Measurements from ENCODE around the gene C16orf78.

Gene C16orf78

DNA sequence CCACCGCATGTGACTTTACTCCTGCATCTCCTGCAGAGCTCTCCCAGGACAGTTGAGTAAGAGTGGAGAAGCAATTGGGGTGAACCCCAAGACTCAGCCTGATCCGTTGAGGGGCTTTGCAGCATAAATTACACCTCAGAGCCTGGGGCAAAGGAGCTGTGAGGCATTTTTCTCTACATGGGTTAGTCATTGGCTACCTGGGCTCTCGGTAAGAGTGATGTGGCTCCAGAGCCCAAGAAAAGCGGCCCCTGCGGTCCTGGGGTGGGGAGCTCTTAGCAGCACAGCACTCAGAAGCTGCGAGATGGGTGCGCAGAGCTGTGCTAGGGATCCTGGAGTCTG lies 40.4 kb upstream of the C16orf78 start:
- TF ChIP-seq, protein P1, sequence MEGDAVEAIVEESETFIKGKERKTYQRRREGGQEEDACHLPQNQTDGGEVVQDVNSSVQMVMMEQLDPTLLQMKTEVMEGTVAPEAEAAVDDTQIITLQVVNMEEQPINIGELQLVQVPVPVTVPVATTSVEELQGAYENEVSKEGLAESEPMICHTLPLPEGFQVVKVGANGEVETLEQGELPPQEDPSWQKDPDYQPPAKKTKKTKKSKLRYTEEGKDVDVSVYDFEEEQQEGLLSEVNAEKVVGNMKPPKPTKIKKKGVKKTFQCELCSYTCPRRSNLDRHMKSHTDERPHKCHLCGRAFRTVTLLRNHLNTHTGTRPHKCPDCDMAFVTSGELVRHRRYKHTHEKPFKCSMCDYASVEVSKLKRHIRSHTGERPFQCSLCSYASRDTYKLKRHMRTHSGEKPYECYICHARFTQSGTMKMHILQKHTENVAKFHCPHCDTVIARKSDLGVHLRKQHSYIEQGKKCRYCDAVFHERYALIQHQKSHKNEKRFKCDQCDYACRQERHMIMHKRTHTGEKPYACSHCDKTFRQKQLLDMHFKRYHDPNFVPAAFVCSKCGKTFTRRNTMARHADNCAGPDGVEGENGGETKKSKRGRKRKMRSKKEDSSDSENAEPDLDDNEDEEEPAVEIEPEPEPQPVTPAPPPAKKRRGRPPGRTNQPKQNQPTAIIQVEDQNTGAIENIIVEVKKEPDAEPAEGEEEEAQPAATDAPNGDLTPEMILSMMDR (IDR thresholded peaks at IDR 0.05; ENCODE audit: control insufficient read depth, insufficient read depth, low read depth, low read length, missing control alignments): no peak
- H3K4me3 ChIP-seq (ENCODE audit: control insufficient read depth, low read depth, low read length): no peak overlapping the region
- no peak for DNase-seq (ENCODE audit: low read depth)

DNA sequence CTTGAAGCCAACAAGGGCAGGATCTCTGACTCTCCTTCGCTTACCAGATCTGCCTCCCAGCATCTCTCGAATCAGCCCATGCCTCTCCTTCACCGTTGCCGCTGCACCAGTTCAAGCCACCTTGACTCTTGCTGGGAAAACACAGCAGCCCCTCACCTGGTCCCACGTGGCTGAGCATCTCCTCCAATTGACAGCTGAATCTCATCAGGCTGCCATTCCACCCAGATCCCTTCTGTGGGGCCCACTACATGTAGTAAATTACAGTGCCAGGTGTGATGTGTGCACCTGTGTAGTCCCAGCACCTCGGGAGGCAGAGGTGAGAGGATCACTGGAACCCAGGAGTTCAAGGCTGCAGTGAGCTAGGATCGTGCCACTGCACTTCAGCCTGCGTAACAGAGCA lies 37.8 kb upstream of the C16orf78 start:
- no peak for DNase-seq (ENCODE audit: low read depth)
- no peak overlapping the region for H3K4me3 ChIP-seq (ENCODE audit: control insufficient read depth, low read depth, low read length)
- TF ChIP-seq, protein P1 (IDR thresholded peaks at IDR 0.05; ENCODE audit: control insufficient read depth, insufficient read depth, low read depth, low read length, missing control alignments): no peak

DNA sequence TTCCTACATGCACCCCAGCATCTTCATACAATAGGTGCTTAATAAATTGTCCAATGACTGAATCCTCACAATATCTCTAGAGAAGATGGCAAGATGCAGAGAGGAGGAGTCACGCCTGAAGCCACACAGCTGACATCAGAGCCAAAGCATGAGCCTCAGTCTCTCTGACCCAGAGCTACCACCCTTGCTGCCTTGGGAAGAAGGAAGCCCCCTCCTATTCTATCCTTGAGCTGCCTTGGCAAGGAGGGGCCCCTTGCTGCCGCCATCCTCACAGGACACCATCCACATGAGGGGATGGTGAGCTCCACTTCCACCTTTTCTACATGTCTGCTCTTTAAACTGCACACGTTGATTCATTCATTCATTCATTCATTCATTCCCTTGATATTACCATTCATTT lies 37.0 kb upstream of the C16orf78 start:
- TF ChIP-seq, protein P1 (IDR thresholded peaks at IDR 0.05; ENCODE audit: control insufficient read depth, insufficient read depth, low read depth, low read length, missing control alignments): no peak
- no peak for DNase-seq (ENCODE audit: low read depth)

DNA sequence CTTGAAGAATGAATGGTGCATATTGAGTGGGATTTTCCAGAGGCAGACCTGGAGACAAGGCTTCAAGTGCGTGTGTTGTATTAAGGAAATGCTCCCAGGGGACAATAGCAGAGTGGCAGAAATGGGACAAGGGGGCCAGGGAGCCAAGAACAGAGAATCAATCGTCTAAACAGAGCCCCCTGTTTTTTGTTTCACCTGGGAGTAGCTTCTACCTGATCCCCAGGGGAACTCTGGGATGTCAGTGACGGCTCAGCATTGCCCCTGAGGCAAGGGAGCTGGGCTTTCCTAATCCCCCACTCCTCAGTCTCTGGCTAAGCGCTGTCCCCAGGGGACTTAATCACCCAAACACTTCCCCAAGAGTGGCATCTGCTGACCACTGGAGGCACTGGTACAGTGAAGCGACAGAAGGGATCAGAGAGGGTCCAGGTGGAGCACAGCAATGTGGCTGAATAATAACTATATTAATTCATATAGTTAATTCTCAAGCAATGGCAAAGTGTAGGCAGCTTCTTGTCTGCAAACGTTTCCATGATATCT lies 35.7 kb upstream of the C16orf78 start:
- TF ChIP-seq, protein P1 (IDR thresholded peaks at IDR 0.05; ENCODE audit: control insufficient read depth, insufficient read depth, low read depth, low read length, missing control alignments): no peak
- no peak overlapping the region for H3K4me3 ChIP-seq (ENCODE audit: control insufficient read depth, low read depth, low read length)
- DNase-seq (ENCODE audit: low read depth): no peak

More for the DNA sequence above, 37.0 kb upstream of the C16orf78 start:
- no peak overlapping the region for H3K4me3 ChIP-seq (ENCODE audit: control insufficient read depth, low read depth, low read length)

DNA sequence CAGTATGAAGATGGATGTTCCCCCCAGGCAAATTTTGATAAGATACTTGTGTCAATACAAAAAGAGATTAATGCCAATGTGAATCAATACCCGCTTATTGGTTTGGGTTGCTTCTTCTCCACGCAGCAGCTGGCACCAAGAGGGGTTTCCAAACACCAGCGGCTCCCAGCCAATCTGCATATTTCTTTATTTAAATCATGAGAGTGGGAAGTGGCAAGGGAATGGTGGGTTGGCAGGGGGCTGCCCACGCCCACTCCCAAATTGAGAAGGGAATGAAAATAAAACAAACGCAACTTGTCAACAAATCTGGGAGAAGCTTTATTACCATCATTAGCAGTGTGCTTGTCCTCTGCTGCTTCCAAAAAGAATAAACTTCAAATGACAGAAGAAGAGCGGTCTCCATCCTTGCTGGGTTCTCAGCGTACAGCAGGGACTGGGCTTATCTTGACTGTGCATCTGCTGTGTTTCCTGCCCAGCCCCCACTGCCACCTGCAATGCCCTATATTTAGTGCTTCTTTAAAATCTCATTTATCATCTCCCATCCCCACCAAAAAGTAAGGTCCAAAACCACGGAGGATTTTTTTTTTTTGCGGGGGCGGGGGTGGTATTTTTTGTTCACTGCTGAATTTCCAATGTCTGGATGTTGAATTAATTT lies 34.9 kb upstream of the C16orf78 start:
- DNase-seq (ENCODE audit: low read depth): no peak
- TF ChIP-seq, protein P1 (IDR thresholded peaks at IDR 0.05; ENCODE audit: control insufficient read depth, insufficient read depth, low read depth, low read length, missing control alignments): no peak
- no peak overlapping the region for H3K4me3 ChIP-seq (ENCODE audit: control insufficient read depth, low read depth, low read length)

DNA sequence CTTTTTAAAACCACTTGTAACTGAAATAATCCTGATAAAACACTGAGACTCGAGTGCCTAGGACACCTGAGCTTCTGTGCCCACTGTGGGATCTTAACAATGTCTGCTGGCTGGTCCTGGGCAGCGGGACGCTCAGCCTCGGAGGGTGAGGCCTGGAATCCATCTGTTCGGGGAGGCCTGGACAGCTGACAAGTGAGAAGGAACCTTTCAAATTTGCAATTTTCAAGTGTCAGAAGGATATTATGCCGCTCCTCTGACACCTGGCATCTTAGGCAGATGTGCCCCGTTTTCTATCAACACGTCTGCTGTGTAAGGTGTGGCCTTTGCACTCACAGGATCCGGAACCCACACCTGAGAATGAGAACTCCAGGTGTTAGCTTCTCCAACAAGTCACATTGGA lies 33.1 kb upstream of the C16orf78 start:
- TF ChIP-seq, protein P1 (IDR thresholded peaks at IDR 0.05; ENCODE audit: control insufficient read depth, insufficient read depth, low read depth, low read length, missing control alignments): no peak
- no peak for DNase-seq (ENCODE audit: low read depth)

More for the DNA sequence above, 33.1 kb upstream of the C16orf78 start:
- no peak overlapping the region for H3K4me3 ChIP-seq (ENCODE audit: control insufficient read depth, low read depth, low read length)
